Muscle layer of colon (tissue), 2 donors: ENCODE results near the gene CCNA1.

Source experiments
- H3K27ac ChIP-seq: one replicate; pipeline ENCODE4 v1.7.0; 2013; ENCODE audit warnings: low read depth, mild to moderate bottlenecking, low read length, moderate library complexity
- H3K27me3 ChIP-seq, 2 donors: one replicate each; pipeline ENCODE4 v1.7.0; 2013; ENCODE audit warnings: low read length in 2 of 2, mild to moderate bottlenecking in 2 of 2; ENCODE audit not compliant: insufficient read depth in 2 of 2, control insufficient read depth in 1 of 2
- H3K36me3 ChIP-seq: one replicate; pipeline ENCODE4 v1.7.0; 2013; ENCODE audit warnings: mild to moderate bottlenecking, low read length; ENCODE audit not compliant: insufficient read depth
- H3K4me1 ChIP-seq: one replicate; pipeline ENCODE4 v1.7.0; 2013; ENCODE audit warnings: mild to moderate bottlenecking, low read length; ENCODE audit not compliant: insufficient read depth
- H3K4me3 ChIP-seq, 2 donors: one replicate each; pipeline ENCODE4 v1.7.0; 2013; ENCODE audit warnings: low read length in 2 of 2, low read depth in 1 of 2, mild to moderate bottlenecking in 1 of 2, moderate library complexity in 1 of 2
- H3K9ac ChIP-seq: one replicate; pipeline ENCODE4 v1.7.0; 2013; ENCODE audit warnings: low read length
- H3K9me3 ChIP-seq: one replicate; pipeline ENCODE4 v1.7.0; 2013; ENCODE audit warnings: mild to moderate bottlenecking, low read length
- donor health status: abdominal sarcoma.
- donor health status: Adenocarcinoma of cecum.

Gene CCNA1

GRCh38 chr13:36432106-36432544, at the start of gene CCNA1:
TSS of gene CCNA1 (plus strand) at chr13:36432495. CDS start at chr13:36433057, 562 bp downstream.
- H3K4me3 ChIP-seq = peak within 1 kb of the TSS; percentile 56 to 59
- no peaks in the 10 kb centered on the region for H3K9me3 ChIP-seq
- no peak within 1 kb of the TSS for H3K27ac ChIP-seq
- no peaks in the 10 kb centered on the region for H3K36me3 ChIP-seq
- H3K4me1 ChIP-seq = peaks cover 21% of the 10 kb centered on the region
- peaks cover 20 to 32% of the 10 kb centered on the region in 2 donors for H3K27me3 ChIP-seq
- H3K9ac ChIP-seq = no peak within 1 kb of the TSS

- no peak overlapping the region for H3K27ac ChIP-seq
- H3K4me3 ChIP-seq = no peak overlapping the region
- H3K36me3 ChIP-seq = no peaks in the 10 kb centered on the region
- H3K9me3 ChIP-seq = no peaks in the 10 kb centered on the region
- H3K9ac ChIP-seq = no peak overlapping the region
- H3K4me1 ChIP-seq = no peaks in the 10 kb centered on the region
- H3K27me3 ChIP-seq = no peaks in the 10 kb centered on the region
Measured at GRCh38 chr13:36385489-36385888, 46.8 kb upstream of the CCNA1 start.

DNA sequence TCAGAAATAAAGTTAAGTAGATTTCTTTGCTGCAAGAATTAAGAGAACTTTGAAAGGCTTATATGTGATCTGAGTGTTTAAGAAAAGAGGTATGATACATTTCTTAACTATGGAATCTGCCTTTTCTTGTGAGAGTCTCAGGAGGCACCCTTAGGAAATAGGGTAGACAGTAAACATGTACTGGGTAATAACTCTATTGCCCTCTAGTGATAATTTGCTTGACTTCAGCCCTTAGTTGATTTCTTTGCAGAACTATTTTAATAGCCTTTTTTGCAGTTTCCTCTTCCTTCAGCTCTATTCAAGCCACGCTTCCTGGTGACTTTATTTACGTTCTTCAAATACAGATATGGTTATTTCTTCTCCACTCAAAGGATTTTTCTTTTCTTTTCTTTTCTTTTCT, 37.0 kb upstream of the CCNA1 start:
- H3K4me1 ChIP-seq = no peaks in the 10 kb centered on the region
- no peak overlapping the region for H3K4me3 ChIP-seq
- H3K27me3 ChIP-seq = no peaks in the 10 kb centered on the region
- H3K27ac ChIP-seq = no peak overlapping the region
- H3K36me3 ChIP-seq = no peaks in the 10 kb centered on the region
- no peaks in the 10 kb centered on the region for H3K9me3 ChIP-seq
- no peak overlapping the region for H3K9ac ChIP-seq

- Histone ChIP-seq H3K9ac (no peak overlapping the region), H3K4me1 (no peaks in the 10 kb centered on the region), H3K27me3 (no peaks in the 10 kb centered on the region), H3K9me3 (no peaks in the 10 kb centered on the region), H3K4me3 (no peak overlapping the region), H3K36me3 (no peaks in the 10 kb centered on the region), H3K27ac (no peak overlapping the region)
Measured at GRCh38 chr13:36405151-36405550, 27.1 kb upstream of the CCNA1 start.

DNA sequence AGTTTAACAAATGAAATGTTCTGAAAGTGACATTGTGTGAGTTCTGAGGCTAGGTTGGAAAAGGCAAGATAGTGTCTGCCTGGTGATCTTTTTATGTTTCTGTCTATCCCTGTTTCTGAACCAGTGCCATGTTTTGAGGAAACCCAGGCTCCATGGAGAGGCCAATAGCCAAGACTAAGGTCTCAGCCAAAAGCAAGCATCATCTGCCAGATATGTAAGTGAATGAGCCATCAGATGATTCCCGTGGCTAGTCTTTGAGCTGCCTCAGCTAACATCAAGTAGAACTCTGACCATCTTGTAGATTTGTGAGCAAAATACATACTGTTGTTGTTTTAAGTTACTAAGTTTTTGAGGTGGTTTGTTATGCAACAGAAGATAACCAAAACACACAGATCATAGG, 19.6 kb upstream of the CCNA1 start:
- Histone ChIP-seq H3K4me1 (peaks cover 17% of the 10 kb centered on the region), H3K9ac (no peak overlapping the region), H3K4me3 (no peak overlapping the region), H3K27ac (no peak overlapping the region), H3K27me3 (no peaks in the 10 kb centered on the region), H3K36me3 (no peaks in the 10 kb centered on the region), H3K9me3 (no peaks in the 10 kb centered on the region)

DNA sequence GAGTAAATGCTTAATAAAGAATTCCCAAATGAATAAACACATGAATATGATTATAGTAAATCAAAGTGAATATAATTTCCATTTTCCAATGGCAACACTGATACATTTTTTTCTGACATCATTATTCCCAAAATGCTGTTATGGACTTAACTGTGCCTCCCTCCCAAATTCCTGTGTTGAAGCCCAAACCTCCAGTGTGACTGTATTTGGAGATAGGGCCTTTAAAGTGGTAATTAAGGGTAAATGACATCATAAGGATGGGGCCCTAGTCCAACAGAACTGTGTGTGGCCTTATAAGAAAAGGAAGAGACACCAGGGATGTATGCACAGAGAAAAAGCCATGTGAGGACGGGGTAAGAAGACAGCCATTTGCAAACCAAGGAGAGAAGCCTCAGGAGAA, 19.1 kb upstream of the CCNA1 start:
- Histone ChIP-seq H3K27me3 (no peaks in the 10 kb centered on the region), H3K27ac (no peak overlapping the region), H3K36me3 (no peaks in the 10 kb centered on the region), H3K9ac (no peak overlapping the region), H3K4me1 (peaks cover 17% of the 10 kb centered on the region), H3K9me3 (no peaks in the 10 kb centered on the region), H3K4me3 (no peak overlapping the region)

DNA sequence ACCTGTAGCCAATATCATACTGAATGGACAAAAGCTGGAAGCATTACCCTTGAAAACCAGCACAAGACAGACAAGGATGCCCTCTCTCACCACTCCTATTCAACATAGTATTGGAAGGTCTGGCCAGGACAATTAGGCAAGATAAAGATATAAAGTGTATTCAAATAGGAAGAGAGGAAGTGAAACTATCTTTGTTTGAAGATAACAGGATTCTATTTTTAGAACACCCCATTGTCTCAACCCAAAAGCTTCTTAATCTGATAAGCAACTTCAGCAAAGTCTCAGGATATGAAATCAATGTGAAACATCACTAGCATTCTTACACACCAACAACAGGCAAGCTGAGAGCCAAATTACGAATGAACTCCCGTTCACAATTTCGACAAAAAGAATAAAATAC, 17.8 kb upstream of the CCNA1 start:
- Histone ChIP-seq H3K9me3 (no peaks in the 10 kb centered on the region), H3K4me3 (no peak overlapping the region), H3K9ac (no peak overlapping the region), H3K4me1 (peaks cover 17% of the 10 kb centered on the region), H3K36me3 (no peaks in the 10 kb centered on the region), H3K27ac (no peak overlapping the region), H3K27me3 (no peaks in the 10 kb centered on the region)

GRCh38 chr13:36417331-36417730, 15.0 kb upstream of the CCNA1 start:
- Histone ChIP-seq H3K27ac (no peak overlapping the region), H3K9me3 (no peaks in the 10 kb centered on the region), H3K36me3 (no peaks in the 10 kb centered on the region), H3K4me1 (peaks cover 15% of the 10 kb centered on the region), H3K27me3 (no peaks in the 10 kb centered on the region), H3K9ac (no peak overlapping the region), H3K4me3 (no peak overlapping the region)

DNA sequence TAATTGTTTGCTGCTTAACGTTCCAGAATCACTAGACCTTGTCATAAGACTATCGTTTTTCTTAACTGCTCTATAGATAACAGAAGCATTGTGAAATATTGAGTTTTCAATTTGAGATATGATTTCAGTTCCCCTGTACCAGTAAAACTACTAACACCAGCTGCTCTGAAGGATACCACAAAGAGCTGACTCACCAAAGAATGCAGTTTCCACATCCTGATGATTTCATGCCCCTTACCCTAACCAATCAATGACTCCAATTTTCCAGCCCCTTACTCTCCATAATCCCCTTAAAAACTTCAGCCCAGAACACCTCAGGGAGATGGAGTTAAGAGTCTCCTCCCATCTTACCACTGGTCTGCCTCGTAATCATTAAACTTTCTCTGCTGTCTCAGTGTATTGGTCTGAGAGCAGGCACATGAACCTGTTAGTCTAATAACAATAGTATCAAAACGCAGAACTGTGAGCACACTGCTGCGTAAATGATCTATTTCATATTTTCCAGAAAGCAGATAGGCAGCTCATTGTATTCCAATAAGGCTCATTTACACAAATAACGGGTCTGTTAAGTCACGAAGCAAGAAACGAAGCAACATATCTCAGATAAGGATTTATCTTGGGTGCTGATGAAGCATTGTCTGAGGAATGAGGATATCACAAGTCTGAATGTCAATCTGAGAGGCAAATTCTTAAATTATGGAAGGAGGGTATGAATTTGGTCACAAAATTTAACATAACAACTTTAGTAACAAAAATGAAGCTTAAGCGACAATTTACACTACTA, 14.1 kb upstream of the CCNA1 start:
- no peaks in the 10 kb centered on the region for H3K36me3 ChIP-seq
- peaks cover 6% of the 10 kb centered on the region for H3K4me1 ChIP-seq
- H3K27ac ChIP-seq = no peak overlapping the region
- no peak overlapping the region for H3K9ac ChIP-seq
- H3K4me3 ChIP-seq = no peak overlapping the region
- no peaks in the 10 kb centered on the region for H3K9me3 ChIP-seq
- no peaks in the 10 kb centered on the region for H3K27me3 ChIP-seq

DNA sequence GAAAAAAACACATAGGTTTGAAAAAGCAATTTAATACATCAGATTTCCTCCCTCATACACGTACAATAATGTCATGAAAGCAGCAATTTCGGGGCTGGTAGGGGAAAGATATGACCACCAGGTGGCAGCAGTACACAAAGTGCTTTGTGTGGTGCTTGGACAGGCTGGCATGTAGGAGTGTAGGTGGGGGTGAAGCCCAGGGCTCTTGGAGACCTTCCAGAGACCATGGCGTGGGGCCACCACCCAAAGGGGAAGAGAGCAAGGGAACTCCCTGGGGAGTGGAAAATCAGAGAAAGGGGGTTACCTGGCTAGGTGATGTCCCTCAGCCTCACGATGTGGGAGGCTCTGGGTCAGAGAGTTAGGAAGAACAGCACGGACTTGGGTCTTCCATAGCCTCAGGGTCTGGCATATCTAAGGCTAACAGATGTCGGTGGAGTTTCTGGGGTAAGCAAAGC, 11.8 kb upstream of the CCNA1 start:
- H3K36me3 ChIP-seq = no peaks in the 10 kb centered on the region
- H3K4me1 ChIP-seq = no peaks in the 10 kb centered on the region
- no peak overlapping the region for H3K9ac ChIP-seq
- no peak overlapping the region for H3K27ac ChIP-seq
- no peaks in the 10 kb centered on the region for H3K27me3 ChIP-seq
- H3K4me3 ChIP-seq = no peak overlapping the region
- no peaks in the 10 kb centered on the region for H3K9me3 ChIP-seq

DNA sequence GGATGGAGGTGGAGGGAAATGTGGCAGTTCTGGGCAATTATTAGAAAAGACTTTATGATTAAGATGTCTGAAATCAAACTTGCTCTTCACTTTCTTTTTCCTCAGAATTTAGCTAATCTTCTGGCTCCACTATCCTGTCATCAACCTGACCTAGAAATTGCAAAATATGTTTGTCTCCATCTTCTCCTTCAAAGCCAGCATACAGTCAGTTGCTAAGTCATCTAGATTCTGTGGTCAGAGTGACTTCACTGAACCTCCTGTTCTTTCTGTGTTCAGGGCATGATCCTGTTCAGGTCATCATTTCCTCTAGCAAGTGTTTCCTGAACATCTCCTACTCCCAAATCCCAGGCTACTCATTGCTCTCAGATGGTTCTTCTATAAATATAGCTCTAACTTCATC, 10.8 kb upstream of the CCNA1 start:
- Histone ChIP-seq H3K36me3 (no peaks in the 10 kb centered on the region), H3K9me3 (no peaks in the 10 kb centered on the region), H3K27ac (no peak overlapping the region), H3K9ac (no peak overlapping the region), H3K4me1 (no peaks in the 10 kb centered on the region), H3K4me3 (no peak overlapping the region), H3K27me3 (no peaks in the 10 kb centered on the region)

- Histone ChIP-seq H3K9me3 (no peaks in the 10 kb centered on the region), H3K4me3 (no peak overlapping the region), H3K4me1 (peaks cover 21% of the 10 kb centered on the region), H3K9ac (no peak overlapping the region), H3K36me3 (no peaks in the 10 kb centered on the region), H3K27me3 (peaks cover 20 to 32% of the 10 kb centered on the region in 2 donors), H3K27ac (no peak overlapping the region)
Measured at GRCh38 chr13:36428086-36428485, 4.2 kb upstream of the CCNA1 start.
